ENCODE results near the gene SPACA5B. TPM values are rescaled to one million over a fixed set of nuclear protein-coding genes. Genes with fewer than 3 reads are reported as not detected.
"Not testable (repeated sequence)": the region's sequence is repeated elsewhere in the genome, so short reads cannot be mapped to it uniquely, and the experiment has no call there.

Gene SPACA5B
- total RNA-seq, 2 experiments from 2014 or later = not detected

DNA sequence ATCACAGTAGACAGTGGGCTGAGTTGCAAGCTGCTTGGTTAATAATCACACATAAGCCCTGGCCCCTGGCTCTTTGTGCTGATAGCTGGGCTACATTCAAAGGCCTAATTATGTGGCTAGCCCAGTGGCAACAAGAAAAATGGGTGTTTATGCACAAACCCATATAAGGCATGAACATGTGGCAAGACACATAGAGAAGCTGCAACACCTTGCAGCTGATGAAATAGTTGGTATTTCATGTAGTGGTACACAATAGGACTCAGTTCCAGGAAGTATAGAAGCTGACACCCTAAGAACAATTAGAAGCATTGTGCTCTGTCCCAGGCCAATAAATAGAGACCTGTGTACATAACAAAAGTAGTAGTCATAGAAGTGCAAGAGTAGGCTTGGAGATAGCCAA lies 44.3 kb upstream of the SPACA5B start:
- TF ChIP-seq CTCF (IDR thresholded peaks at IDR 0.05) = no peak
- no peaks in the 10 kb centered on the region for H3K36me3 ChIP-seq (ENCODE audit: insufficient read depth, low read length)
- ChIA-PET POLR2A (no interaction called here), CTCF (no interaction called here)
- H3K27me3 Mint-ChIP-seq = no peaks in the 10 kb centered on the region
- no peak overlapping the region for H3K4me3 ChIP-seq (ENCODE audit: low read length)
- no peaks in the 10 kb centered on the region for H3K36me3 Mint-ChIP-seq (ENCODE audit: low read depth)
- no peaks in the 10 kb centered on the region for H3K4me1 ChIP-seq (ENCODE audit: insufficient read depth, low read length)
- no peak overlapping the region for H3K4me3 Mint-ChIP-seq
- no peak overlapping the region for H3K27ac ChIP-seq (ENCODE audit: low read depth in 1 of 2, low read length in 2 of 2)
- H3K9me3 Mint-ChIP-seq = no peaks in the 10 kb centered on the region
- ATAC-seq (ENCODE audit: poor library complexity) (no peak), DNase-seq (no peak)
- no peaks in the 10 kb centered on the region for H3K27me3 ChIP-seq (ENCODE audit: control insufficient read depth in 1 of 2, insufficient read depth in 2 of 2, low read length in 2 of 2)
- H3K4me1 Mint-ChIP-seq (ENCODE audit: low read depth) = no peaks in the 10 kb centered on the region
- no peak overlapping the region for H3K27ac Mint-ChIP-seq
- intact Hi-C loops (cut with DNase I, micrococcal nuclease) = loop anchor here in 1 of 2 experiments (10.0 kb wide), 1 partner anchor 59 kb away; no protein-coding TSS in a partner anchor
- no peaks in the 10 kb centered on the region for H3K9me3 ChIP-seq (ENCODE audit: control insufficient read depth in 1 of 2, insufficient read depth in 1 of 2, low read length in 2 of 2)

DNA sequence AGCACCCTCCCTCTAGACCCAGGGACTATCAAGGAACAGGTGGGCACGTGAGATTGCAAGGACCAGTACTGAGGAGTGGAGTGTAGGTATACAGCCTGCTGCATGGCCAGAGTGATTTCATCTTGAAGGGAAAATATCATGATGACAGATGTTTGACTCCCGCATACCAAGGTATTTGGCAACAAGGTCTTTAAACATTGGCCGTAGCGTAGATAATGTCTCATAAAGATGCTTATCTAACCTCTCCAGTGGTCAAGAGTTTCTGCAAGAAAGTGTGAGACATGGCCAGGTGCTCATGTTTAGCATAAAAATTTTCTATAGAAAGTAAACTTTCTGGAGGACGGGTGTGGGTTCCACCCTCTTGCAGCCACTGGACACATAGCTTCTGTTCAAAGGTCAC lies 40.3 kb upstream of the SPACA5B start:
- Mint-ChIP-seq H3K27me3 (no peaks in the 10 kb centered on the region), H3K36me3 (ENCODE audit: low read depth) (no peaks in the 10 kb centered on the region), H3K9me3 (no peaks in the 10 kb centered on the region), H3K4me1 (ENCODE audit: low read depth) (no peaks in the 10 kb centered on the region), H3K4me3 (no peak overlapping the region), H3K27ac (no peak overlapping the region)
- Histone ChIP-seq H3K27me3 (ENCODE audit: control insufficient read depth in 1 of 2, insufficient read depth in 2 of 2, low read length in 2 of 2) (no peaks in the 10 kb centered on the region), H3K9me3 (ENCODE audit: control insufficient read depth in 1 of 2, insufficient read depth in 1 of 2, low read length in 2 of 2) (no peaks in the 10 kb centered on the region), H3K27ac (ENCODE audit: low read depth in 1 of 2, low read length in 2 of 2) (no peak overlapping the region), H3K4me3 (ENCODE audit: low read length) (no peak overlapping the region), H3K36me3 (ENCODE audit: insufficient read depth, low read length) (no peaks in the 10 kb centered on the region), H3K4me1 (ENCODE audit: insufficient read depth, low read length) (no peaks in the 10 kb centered on the region)
- POLR2A ChIA-PET = no interaction called here
- ATAC-seq (ENCODE audit: poor library complexity) (no peak), DNase-seq (no peak)
- no peak for TF ChIP-seq CTCF (IDR thresholded peaks at IDR 0.05)
- CTCF ChIA-PET = no interaction called here
- intact Hi-C loops (cut with DNase I, micrococcal nuclease) = no loop called here

GRCh38 chrX:48092558-48092957 lies 37.9 kb upstream of the SPACA5B start:
- H3K4me1 ChIP-seq (ENCODE audit: insufficient read depth, low read length); H3K27ac Mint-ChIP-seq; intact Hi-C loops (cut with DNase I, micrococcal nuclease); H3K36me3 Mint-ChIP-seq (ENCODE audit: low read depth); H3K36me3 ChIP-seq (ENCODE audit: insufficient read depth, low read length); H3K27me3 ChIP-seq (ENCODE audit: control insufficient read depth in 1 of 2, insufficient read depth in 2 of 2, low read length in 2 of 2); H3K9me3 ChIP-seq (ENCODE audit: control insufficient read depth in 1 of 2, insufficient read depth in 1 of 2, low read length in 2 of 2); H3K27ac ChIP-seq (ENCODE audit: low read depth in 1 of 2, low read length in 2 of 2); H3K9me3 Mint-ChIP-seq; ATAC-seq (ENCODE audit: poor library complexity); H3K4me3 Mint-ChIP-seq; CTCF ChIA-PET; POLR2A ChIA-PET; H3K27me3 Mint-ChIP-seq; H3K4me3 ChIP-seq (ENCODE audit: low read length); H3K4me1 Mint-ChIP-seq (ENCODE audit: low read depth); DNase-seq: not testable (repeated sequence)

DNA sequence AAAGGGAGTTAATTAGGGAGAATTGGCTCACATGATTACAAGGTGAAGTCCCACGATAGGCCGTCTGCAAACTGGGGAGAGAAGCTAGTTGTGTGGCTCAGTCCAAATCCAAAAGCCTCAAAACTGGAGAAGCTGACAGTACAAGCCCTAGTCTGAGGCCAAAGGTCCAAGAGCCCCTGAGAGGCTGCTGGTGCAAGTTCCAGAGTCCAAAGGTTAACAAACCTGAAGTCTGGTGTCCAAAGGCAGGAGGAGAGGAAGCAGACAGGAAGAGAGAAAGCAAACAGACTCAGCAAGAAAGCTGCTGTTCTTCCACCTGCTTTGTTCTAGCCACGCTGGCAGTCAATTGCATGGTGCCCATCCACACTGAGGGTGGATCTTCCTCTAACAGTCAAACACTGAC lies 29.0 kb upstream of the SPACA5B start:
- POLR2A ChIA-PET = no interaction called here
- H3K4me3 Mint-ChIP-seq = no peak overlapping the region
- H3K4me1 Mint-ChIP-seq (ENCODE audit: low read depth) = no peaks in the 10 kb centered on the region
- H3K27ac Mint-ChIP-seq = no peak overlapping the region
- no peak overlapping the region for H3K27ac ChIP-seq (ENCODE audit: low read depth in 1 of 2, low read length in 2 of 2)
- no peaks in the 10 kb centered on the region for H3K9me3 Mint-ChIP-seq
- no peak for ATAC-seq (ENCODE audit: poor library complexity)
- TF ChIP-seq CTCF (IDR thresholded peaks at IDR 0.05) = no peak
- no peak for DNase-seq
- no peaks in the 10 kb centered on the region for H3K4me1 ChIP-seq (ENCODE audit: insufficient read depth, low read length)
- no peaks in the 10 kb centered on the region for H3K27me3 ChIP-seq (ENCODE audit: control insufficient read depth in 1 of 2, insufficient read depth in 2 of 2, low read length in 2 of 2)
- CTCF ChIA-PET = no interaction called here
- no peaks in the 10 kb centered on the region for H3K36me3 Mint-ChIP-seq (ENCODE audit: low read depth)
- no peaks in the 10 kb centered on the region for H3K27me3 Mint-ChIP-seq
- H3K9me3 ChIP-seq (ENCODE audit: control insufficient read depth in 1 of 2, insufficient read depth in 1 of 2, low read length in 2 of 2) = no peaks in the 10 kb centered on the region
- no peak overlapping the region for H3K4me3 ChIP-seq (ENCODE audit: low read length)
- intact Hi-C loops (cut with DNase I, micrococcal nuclease) = no loop called here
- no peaks in the 10 kb centered on the region for H3K36me3 ChIP-seq (ENCODE audit: insufficient read depth, low read length)

Measured in CD4-positive, alpha-beta T cell (primary cell).